Fibroblast of pulmonary artery (primary cell): Measurements from ENCODE around the gene DHX58.

Experiments used
- DNase-seq: peaks from one replicate; pipeline ENCODE4 v3.0.0-alpha.2; 2010; ENCODE audit warnings: low read depth
- H3K4me3 ChIP-seq: replicated peaks from 2 replicates; pipeline ENCODE4 v1.5.1; 2011; ENCODE audit warnings: low read depth, mild to moderate bottlenecking, control low read depth, low read length, moderate library complexity
- CTCF ChIP-seq: IDR thresholded peaks from 2 replicates; pipeline ENCODE4 v1.5.1; 2011; ENCODE audit warnings: mild to moderate bottlenecking, control low read depth, low read length, inconsistent platforms; ENCODE audit errors: missing control alignments

DHX58 gene

GRCh38 chr17:42120770-42121769 lies 8.6 kb upstream of the DHX58 start, which contains the start of gene KAT2A:
TSS of gene KAT2A (minus strand) at chr17:42121367. CDS start at chr17:42121304, 63 bp downstream.
- peak within 1 kb of the TSS; percentile 59 for H3K4me3 ChIP-seq
- DNase-seq = peak; percentile 83
- TF ChIP-seq CTCF = no peak

- H3K4me3 ChIP-seq = peak overlapping the region; percentile 59
- no peak for DNase-seq
- TF ChIP-seq CTCF = no peak
Observed at GRCh38 chr17:42120161-42120769, 7.8 kb upstream of the DHX58 start.

GRCh38 chr17:42119301-42119700 lies 6.8 kb upstream of the DHX58 start:
- no peak for TF ChIP-seq CTCF
- no peak overlapping the region for H3K4me3 ChIP-seq
- no peak for DNase-seq

DNA sequence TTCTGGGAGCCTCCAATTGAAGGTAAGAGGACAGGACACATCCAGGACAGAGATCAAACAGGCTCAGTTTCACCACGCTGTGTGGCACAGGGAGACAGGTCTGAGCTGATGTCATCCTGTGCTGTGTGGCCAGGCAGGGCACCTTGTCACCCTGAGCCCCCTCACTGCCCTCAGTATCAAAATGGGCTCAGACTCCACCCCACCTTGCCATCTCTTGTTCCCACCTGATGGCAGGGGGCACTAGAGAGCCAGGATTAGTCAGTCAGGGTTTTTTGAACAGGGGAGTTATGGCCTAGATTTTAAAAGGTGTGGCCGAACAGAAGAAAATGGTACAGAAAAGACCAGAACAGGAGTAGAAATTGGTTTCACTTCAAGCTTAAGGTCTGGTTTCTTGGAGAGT lies 6.0 kb upstream of the DHX58 start:
- DNase-seq = peak; percentile 50
- H3K4me3 ChIP-seq = no peak overlapping the region
- TF ChIP-seq CTCF = peak; percentile 61

GRCh38 chr17:42118126-42118510 lies 5.6 kb upstream of the DHX58 start:
- TF ChIP-seq CTCF = no peak
- no peak overlapping the region for H3K4me3 ChIP-seq
- DNase-seq = no peak

- TF ChIP-seq CTCF = no peak
- no peak overlapping the region for H3K4me3 ChIP-seq
- DNase-seq = no peak
Observed at GRCh38 chr17:42117397-42118125, 5.0 kb upstream of the DHX58 start.
